HG03354 (cell line): ENCODE measurements around the gene ZNF333.
"Not testable (repeated sequence)": the region's sequence is repeated elsewhere in the genome, so short reads cannot be mapped to it uniquely, and the experiment has no call there.

ENCODE experiments used
- ATAC-seq: cut with Tn5 transposase; IDR thresholded peaks from one replicate; pipeline ENCODE4 v1.9.1; 2021; ENCODE audit warnings: mild to moderate bottlenecking; ENCODE audit not compliant: unreplicated experiment, poor library complexity, severe bottlenecking

ZNF333 gene

GRCh38 chr19:14764401-14764800 lies 74.6 kb downstream of the ZNF333 start:
- no peak for ATAC-seq

- ATAC-seq, result not testable (repeated sequence)
Measured at GRCh38 chr19:14765403-14765802, 75.6 kb downstream of the ZNF333 start.

- ATAC-seq, result not testable (repeated sequence)
Measured at GRCh38 chr19:14765841-14766240, 76.0 kb downstream of the ZNF333 start.

GRCh38 chr19:14767466-14767971 lies 77.7 kb downstream of the ZNF333 start:
- no peak for ATAC-seq

GRCh38 chr19:14768001-14768400 lies 78.2 kb downstream of the ZNF333 start:
- ATAC-seq, result no peak

GRCh38 chr19:14769201-14769600 lies 79.4 kb downstream of the ZNF333 start:
- ATAC-seq, result no peak

- ATAC-seq, result no peak
Measured at GRCh38 chr19:14770136-14770535, 80.3 kb downstream of the ZNF333 start.

- ATAC-seq, result no peak
Measured at GRCh38 chr19:14770944-14771839, 81.3 kb downstream of the ZNF333 start.

- no peak for ATAC-seq
Measured at GRCh38 chr19:14772467-14772866, 82.6 kb downstream of the ZNF333 start.

- ATAC-seq, result no peak
Measured at GRCh38 chr19:14772995-14773394, 83.1 kb downstream of the ZNF333 start.

GRCh38 chr19:14773722-14774121 lies 83.9 kb downstream of the ZNF333 start:
- not testable (repeated sequence) for ATAC-seq

- no peak for ATAC-seq
Measured at GRCh38 chr19:14774373-14774772, 84.5 kb downstream of the ZNF333 start.

- ATAC-seq, result not testable (repeated sequence)
Measured at GRCh38 chr19:14775326-14775725, 85.5 kb downstream of the ZNF333 start.

GRCh38 chr19:14775869-14776586 lies 86.2 kb downstream of the ZNF333 start:
- ATAC-seq, result no peak

GRCh38 chr19:14777645-14778044 lies 87.8 kb downstream of the ZNF333 start:
- not testable (repeated sequence) for ATAC-seq

- not testable (repeated sequence) for ATAC-seq
Measured at GRCh38 chr19:14778110-14778845, 88.4 kb downstream of the ZNF333 start, which contains the start of gene ADGRE2. Gene ADGRE2, minus strand, starts transcription at chr19:14778560. Its CDS starts 1,804 bp downstream, at chr19:14776756.

GRCh38 chr19:14779151-14779550 lies 89.3 kb downstream of the ZNF333 start:
- no peak for ATAC-seq

GRCh38 chr19:14780622-14781225 lies 90.9 kb downstream of the ZNF333 start:
- not testable (repeated sequence) for ATAC-seq

GRCh38 chr19:14781713-14782536 lies 92.1 kb downstream of the ZNF333 start:
- ATAC-seq, result not testable (repeated sequence)
